Neural cell (in vitro differentiated cells): ENCODE data around the gene ZNF429. TPM values are rescaled to one million over a fixed set of nuclear protein-coding genes. Genes with fewer than 3 reads are reported as not detected.
"Not testable (repeated sequence)": the region's sequence is repeated elsewhere in the genome, so short reads cannot be mapped to it uniquely, and the experiment has no call there.

Experiments used
- H2AFZ ChIP-seq: fragments of 200-600, 300-800 bp; sonication (generic), shearing (Covaris generic); 2 replicates; pipeline ENCODE4 v1.6.0; 2014; ENCODE audit warnings: low read depth, mild to moderate bottlenecking, antibody characterized with exemption, low read length, moderate library complexity
- H3F3A ChIP-seq: fragments of 200-600 bp; shearing (Covaris generic); 2 replicates; pipeline ENCODE4 v1.6.1; 2016; ENCODE audit warnings: mild to moderate bottlenecking, moderate library complexity, mixed read lengths, antibody characterized with exemption, low read length; ENCODE audit not compliant: insufficient read depth, poor library complexity, severe bottlenecking
- H3K27ac ChIP-seq: fragments of 200-600, 300-800 bp; sonication (generic), shearing (Covaris generic); 2 replicates; pipeline ENCODE4 v1.5.1; 2014; ENCODE audit warnings: mild to moderate bottlenecking, low read length, moderate library complexity
- H3K27me3 ChIP-seq: fragments of 300-800, 200-600 bp; sonication (generic), shearing (Covaris generic); 2 replicates; pipeline ENCODE4 v1.6.0; 2014; ENCODE audit warnings: mild to moderate bottlenecking, low read depth, low read length, moderate library complexity; ENCODE audit not compliant: insufficient read depth
- H3K36me3 ChIP-seq: fragments of 300-800, 200-600 bp; sonication (generic), shearing (Covaris generic); 2 replicates; pipeline ENCODE4 v1.5.1; 2014; ENCODE audit warnings: mild to moderate bottlenecking, antibody characterized with exemption, low read length, moderate library complexity; ENCODE audit not compliant: insufficient read depth
- H3K4me2 ChIP-seq: fragments of 300-800, 200-600 bp; sonication (generic), shearing (Covaris generic); 2 replicates; pipeline ENCODE4 v1.6.0; 2014; ENCODE audit warnings: mild to moderate bottlenecking, low read length
- H3K4me3 ChIP-seq: fragments of 300-800, 200-600 bp; sonication (generic), shearing (Covaris generic); 2 replicates; pipeline ENCODE4 v1.5.1; 2014; ENCODE audit warnings: mild to moderate bottlenecking, low read length, moderate library complexity
- H3K79me2 ChIP-seq: fragments of 200-600 bp; shearing (Covaris generic); replicated peaks from 2 replicates; pipeline ENCODE4 v1.6.0; 2014; ENCODE audit warnings: mild to moderate bottlenecking, low read length, moderate library complexity; ENCODE audit not compliant: insufficient read depth
- H3K9ac ChIP-seq: fragments of 300-800, 200-600 bp; sonication (generic), shearing (Covaris generic); 2 replicates; pipeline ENCODE4 v1.6.1; 2016; ENCODE audit warnings: mild to moderate bottlenecking, low read length, mixed read lengths
- H3K9me2 ChIP-seq: fragments of 200-600 bp; shearing (Covaris generic); 2 replicates; pipeline ENCODE4 v1.6.1; 2016; ENCODE audit warnings: mild to moderate bottlenecking, low read length, mixed read lengths; ENCODE audit not compliant: insufficient read depth
- H3K9me3 ChIP-seq: fragments of 200-600, 300-800 bp; sonication (generic), shearing (Covaris generic); 2 replicates; pipeline ENCODE4 v1.6.1; 2016; ENCODE audit warnings: mild to moderate bottlenecking, mixed run types, low read length, moderate library complexity, mixed read lengths
- H4K20me1 ChIP-seq: fragments of 200-600 bp; shearing (Covaris generic); 2 replicates; pipeline ENCODE4 v1.6.1; 2016; ENCODE audit warnings: mild to moderate bottlenecking, mixed run types; ENCODE audit not compliant: insufficient read depth
- EP300 ChIP-seq: fragments of 450-650 bp; conservative IDR thresholded peaks from 2 replicates; pipeline ENCODE4 v1.6.1; 2014; ENCODE audit warnings: antibody characterized with exemption, mild to moderate bottlenecking, moderate library complexity; ENCODE audit not compliant: poor library complexity, severe bottlenecking
- EZH2 ChIP-seq: fragments of 200-600, 300-800 bp; shearing (Covaris generic), sonication (generic); IDR thresholded peaks from 2 replicates; pipeline ENCODE4 v1.6.1; 2014; ENCODE audit warnings: antibody characterized with exemption, low read length, borderline replicate concordance, mild to moderate bottlenecking; ENCODE audit not compliant: insufficient read depth, poor library complexity, severe bottlenecking
- MXI1 ChIP-seq: fragments of 450-650 bp; conservative IDR thresholded peaks from 2 replicates; pipeline ENCODE4 v1.6.1; 2014; ENCODE audit warnings: antibody characterized with exemption, mild to moderate bottlenecking; ENCODE audit not compliant: poor library complexity, severe bottlenecking
- POLR2AphosphoS5 ChIP-seq: IDR thresholded peaks from 2 replicates; pipeline ENCODE4 v1.6.1; 2012
- RAD21 ChIP-seq: fragments of 450-650 bp; conservative IDR thresholded peaks from 2 replicates; pipeline ENCODE4 v1.6.1; 2014; ENCODE audit warnings: antibody characterized with exemption, mild to moderate bottlenecking, moderate library complexity
- SMC3 ChIP-seq: fragments of 450-650 bp; conservative IDR thresholded peaks from 2 replicates; pipeline ENCODE4 v1.6.1; 2014; ENCODE audit warnings: antibody characterized with exemption, mild to moderate bottlenecking, moderate library complexity; ENCODE audit not compliant: poor library complexity
- TAF1 ChIP-seq: IDR thresholded peaks from 2 replicates; pipeline ENCODE4 v1.6.1; 2012; ENCODE audit warnings: low read depth
- polyA plus RNA-seq: library from polyadenylated mRNA; depleted of rRNA; stranded (reverse); fragments of >200 nt; gene quantifications from 2 replicates; pipeline ENCODE4 v1.2.3, GENCODE V29; 2014
- TF ChIP-seq, protein P1 (sequence below): fragments of 450-650 bp; IDR thresholded peaks from 2 replicates; pipeline ENCODE4 v1.5.1; 2014; ENCODE audit warnings: antibody characterized with exemption, mild to moderate bottlenecking, moderate library complexity; ENCODE audit not compliant: poor library complexity, severe bottlenecking
- TF ChIP-seq, protein P2 (sequence below): IDR thresholded peaks from 2 replicates; pipeline ENCODE4 v1.6.1; 2012; ENCODE audit warnings: borderline replicate concordance

Gene ZNF429
- polyA plus RNA-seq, 1 donor from 2014 or later: 54.1 TPM

DNA sequence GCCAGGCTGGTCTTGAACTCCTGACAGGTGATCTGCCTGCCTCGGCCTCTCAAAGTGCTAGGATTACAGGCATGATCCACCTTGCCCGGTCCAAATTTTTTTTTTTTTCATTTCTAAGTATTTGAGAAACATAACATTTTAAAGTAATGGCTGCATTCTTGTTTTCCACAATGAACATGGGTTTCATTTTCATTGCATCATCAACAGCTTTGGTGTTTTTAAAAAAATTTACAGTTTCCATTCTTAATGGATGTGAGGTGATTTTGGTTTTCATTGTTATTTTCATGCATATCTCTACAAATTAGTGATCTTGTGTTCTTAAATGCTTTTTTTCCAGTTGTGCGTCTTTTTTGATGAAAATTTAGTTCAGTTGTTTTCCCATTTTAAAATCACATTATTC lies 27.5 kb downstream of the ZNF429 start:
- H3K9me3 ChIP-seq: peaks cover 22% of the 10 kb centered on the region
- no peak overlapping the region for H3K4me2 ChIP-seq
- H3K4me3 ChIP-seq: no peak overlapping the region
- no peak for TF ChIP-seq TAF1
- TF ChIP-seq EZH2: no peak
- peaks cover 27% of the 10 kb centered on the region for H3K36me3 ChIP-seq
- no peaks in the 10 kb centered on the region for H4K20me1 ChIP-seq
- no peaks in the 10 kb centered on the region for H3K79me2 ChIP-seq
- no peaks in the 10 kb centered on the region for H3K27me3 ChIP-seq
- no peak overlapping the region for H3K27ac ChIP-seq
- no peaks in the 10 kb centered on the region for H3K9me2 ChIP-seq
- no peak overlapping the region for H2AFZ ChIP-seq
- H3K9ac ChIP-seq: no peak overlapping the region
- H3F3A ChIP-seq: no peaks in the 10 kb centered on the region

DNA sequence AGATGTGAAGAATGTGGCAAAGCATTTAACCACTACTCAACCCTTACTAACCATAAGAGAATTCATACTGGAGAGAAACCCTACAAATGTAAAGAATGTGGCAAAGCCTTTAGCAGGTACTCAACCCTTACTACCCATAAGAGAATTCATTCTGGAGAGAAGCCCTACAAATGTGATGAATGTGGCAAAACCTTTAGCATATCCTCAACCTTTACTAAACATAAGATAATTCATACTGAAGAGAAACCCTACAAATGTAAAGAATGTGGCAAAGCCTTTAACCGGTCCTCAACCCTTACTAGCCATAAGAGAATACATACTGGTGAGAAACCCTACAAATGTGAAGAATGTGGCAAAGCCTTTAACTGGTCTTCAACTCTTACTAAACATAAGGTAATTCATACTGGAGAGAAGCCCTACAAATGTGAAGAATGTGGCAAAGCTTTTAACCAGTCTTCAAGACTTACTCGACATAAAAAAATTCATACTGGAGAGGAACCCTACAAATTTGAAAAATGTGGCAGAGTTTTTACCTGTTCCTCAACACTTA lies 31.4 kb downstream of the ZNF429 start:
- not testable (repeated sequence) for H3K4me3 ChIP-seq, H3K9me2 ChIP-seq, H4K20me1 ChIP-seq, H3K79me2 ChIP-seq, H3K27me3 ChIP-seq, H3K27ac ChIP-seq, H3F3A ChIP-seq, H2AFZ ChIP-seq, H3K4me2 ChIP-seq, H3K9ac ChIP-seq
- Histone ChIP-seq H3K9me3 (peaks cover 18% of the 10 kb centered on the region), H3K36me3 (peaks cover 24% of the 10 kb centered on the region)

DNA sequence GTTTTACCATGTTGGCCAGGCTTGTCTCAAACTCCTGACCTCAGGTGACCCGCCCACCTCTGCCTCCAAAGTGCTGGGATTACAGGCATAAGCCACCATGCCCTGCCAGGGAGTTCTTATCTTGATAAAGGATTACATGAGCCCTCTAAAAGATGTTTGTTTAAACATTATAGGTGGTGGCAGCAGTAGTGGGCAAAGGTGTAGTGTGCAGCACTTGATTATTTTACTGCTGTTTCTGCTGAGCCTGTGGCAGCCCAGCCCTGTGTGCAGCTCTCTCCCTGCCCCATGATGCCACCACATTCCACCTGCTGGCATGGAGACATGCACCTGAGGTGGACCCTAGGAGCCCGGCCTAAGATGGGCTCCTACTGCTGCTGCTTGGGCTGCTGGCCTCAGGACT lies 54.0 kb downstream of the ZNF429 start:
- no peak for TF ChIP-seq EZH2
- no peak for TF ChIP-seq RAD21
- TF ChIP-seq, protein P1, sequence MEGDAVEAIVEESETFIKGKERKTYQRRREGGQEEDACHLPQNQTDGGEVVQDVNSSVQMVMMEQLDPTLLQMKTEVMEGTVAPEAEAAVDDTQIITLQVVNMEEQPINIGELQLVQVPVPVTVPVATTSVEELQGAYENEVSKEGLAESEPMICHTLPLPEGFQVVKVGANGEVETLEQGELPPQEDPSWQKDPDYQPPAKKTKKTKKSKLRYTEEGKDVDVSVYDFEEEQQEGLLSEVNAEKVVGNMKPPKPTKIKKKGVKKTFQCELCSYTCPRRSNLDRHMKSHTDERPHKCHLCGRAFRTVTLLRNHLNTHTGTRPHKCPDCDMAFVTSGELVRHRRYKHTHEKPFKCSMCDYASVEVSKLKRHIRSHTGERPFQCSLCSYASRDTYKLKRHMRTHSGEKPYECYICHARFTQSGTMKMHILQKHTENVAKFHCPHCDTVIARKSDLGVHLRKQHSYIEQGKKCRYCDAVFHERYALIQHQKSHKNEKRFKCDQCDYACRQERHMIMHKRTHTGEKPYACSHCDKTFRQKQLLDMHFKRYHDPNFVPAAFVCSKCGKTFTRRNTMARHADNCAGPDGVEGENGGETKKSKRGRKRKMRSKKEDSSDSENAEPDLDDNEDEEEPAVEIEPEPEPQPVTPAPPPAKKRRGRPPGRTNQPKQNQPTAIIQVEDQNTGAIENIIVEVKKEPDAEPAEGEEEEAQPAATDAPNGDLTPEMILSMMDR: no peak
- TF ChIP-seq POLR2AphosphoS5: no peak
- TF ChIP-seq, protein P2, sequence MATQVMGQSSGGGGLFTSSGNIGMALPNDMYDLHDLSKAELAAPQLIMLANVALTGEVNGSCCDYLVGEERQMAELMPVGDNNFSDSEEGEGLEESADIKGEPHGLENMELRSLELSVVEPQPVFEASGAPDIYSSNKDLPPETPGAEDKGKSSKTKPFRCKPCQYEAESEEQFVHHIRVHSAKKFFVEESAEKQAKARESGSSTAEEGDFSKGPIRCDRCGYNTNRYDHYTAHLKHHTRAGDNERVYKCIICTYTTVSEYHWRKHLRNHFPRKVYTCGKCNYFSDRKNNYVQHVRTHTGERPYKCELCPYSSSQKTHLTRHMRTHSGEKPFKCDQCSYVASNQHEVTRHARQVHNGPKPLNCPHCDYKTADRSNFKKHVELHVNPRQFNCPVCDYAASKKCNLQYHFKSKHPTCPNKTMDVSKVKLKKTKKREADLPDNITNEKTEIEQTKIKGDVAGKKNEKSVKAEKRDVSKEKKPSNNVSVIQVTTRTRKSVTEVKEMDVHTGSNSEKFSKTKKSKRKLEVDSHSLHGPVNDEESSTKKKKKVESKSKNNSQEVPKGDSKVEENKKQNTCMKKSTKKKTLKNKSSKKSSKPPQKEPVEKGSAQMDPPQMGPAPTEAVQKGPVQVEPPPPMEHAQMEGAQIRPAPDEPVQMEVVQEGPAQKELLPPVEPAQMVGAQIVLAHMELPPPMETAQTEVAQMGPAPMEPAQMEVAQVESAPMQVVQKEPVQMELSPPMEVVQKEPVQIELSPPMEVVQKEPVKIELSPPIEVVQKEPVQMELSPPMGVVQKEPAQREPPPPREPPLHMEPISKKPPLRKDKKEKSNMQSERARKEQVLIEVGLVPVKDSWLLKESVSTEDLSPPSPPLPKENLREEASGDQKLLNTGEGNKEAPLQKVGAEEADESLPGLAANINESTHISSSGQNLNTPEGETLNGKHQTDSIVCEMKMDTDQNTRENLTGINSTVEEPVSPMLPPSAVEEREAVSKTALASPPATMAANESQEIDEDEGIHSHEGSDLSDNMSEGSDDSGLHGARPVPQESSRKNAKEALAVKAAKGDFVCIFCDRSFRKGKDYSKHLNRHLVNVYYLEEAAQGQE: no peak
- TF ChIP-seq MXI1: no peak
- TF ChIP-seq TAF1: no peak
- TF ChIP-seq EP300: no peak
- TF ChIP-seq SMC3: no peak
- no peak overlapping the region for H2AFZ ChIP-seq
- H4K20me1 ChIP-seq: no peaks in the 10 kb centered on the region
- H3K79me2 ChIP-seq: no peaks in the 10 kb centered on the region
- H3K36me3 ChIP-seq: no peaks in the 10 kb centered on the region
- peaks cover 2% of the 10 kb centered on the region for H3K9me3 ChIP-seq
- no peak overlapping the region for H3K27ac ChIP-seq
- no peaks in the 10 kb centered on the region for H3K27me3 ChIP-seq
- H3F3A ChIP-seq: no peaks in the 10 kb centered on the region
- no peak overlapping the region for H3K4me3 ChIP-seq
- no peaks in the 10 kb centered on the region for H3K9me2 ChIP-seq
- no peak overlapping the region for H3K9ac ChIP-seq
- H3K4me2 ChIP-seq: no peak overlapping the region
